Measurements from ENCODE around the gene SEPTIN10.
"Not testable (repeated sequence)": the region's sequence is repeated elsewhere in the genome, so short reads cannot be mapped to it uniquely, and the experiment has no call there.

Gene SEPTIN10

DNA sequence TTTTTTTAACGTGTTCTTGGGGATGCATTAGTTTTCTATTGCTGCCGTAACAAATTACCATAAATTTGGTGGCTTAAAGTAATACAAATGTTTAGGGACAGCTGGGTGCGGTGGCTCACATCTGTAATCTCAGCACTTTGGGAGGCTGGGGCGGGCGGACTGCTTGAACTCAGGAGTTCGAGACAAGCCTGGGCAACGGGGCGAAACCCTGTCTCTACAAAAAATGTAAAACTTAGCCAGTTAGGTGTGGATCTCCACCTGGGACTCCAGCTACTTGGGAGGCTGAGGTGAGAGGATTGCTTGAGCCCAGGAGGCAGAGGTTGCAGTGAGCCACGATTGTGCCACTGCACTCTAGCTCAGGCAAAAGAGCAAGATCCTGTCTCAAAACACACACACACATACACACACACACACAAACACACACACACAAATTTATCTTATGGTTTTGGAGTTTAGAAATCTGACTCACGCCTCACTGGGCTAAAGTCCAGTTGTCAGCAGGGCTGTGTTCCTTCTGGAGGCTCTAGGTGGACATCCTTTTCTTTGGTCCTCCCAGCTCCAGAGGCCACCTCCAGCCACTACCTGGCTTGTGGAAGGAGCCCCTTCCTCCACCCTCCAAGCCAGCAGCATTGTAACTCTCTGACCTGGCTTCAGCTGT lies 76.1 kb downstream of the SEPTIN10 start:
- no peak for DNase-seq (ENCODE audit: low spot score)

DNA sequence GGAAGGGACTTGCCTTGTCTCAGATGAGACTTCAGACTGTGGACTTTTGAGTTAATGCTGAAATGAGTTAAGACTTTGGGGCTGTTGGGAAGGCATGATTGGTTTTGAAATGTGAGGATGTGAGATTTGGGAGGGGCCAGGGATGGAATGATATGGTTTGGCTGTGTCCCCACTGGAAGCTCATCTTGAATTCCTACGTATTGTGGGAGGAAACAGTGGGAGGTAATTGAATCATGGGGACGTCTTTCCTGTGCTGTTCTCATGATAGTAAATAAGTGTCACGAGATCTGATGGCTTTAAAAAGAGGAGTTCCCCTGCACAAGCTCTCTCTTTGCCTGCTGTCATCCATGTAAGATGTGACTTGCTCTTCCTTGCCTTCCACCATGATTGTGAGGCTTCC lies 77.2 kb downstream of the SEPTIN10 start:
- CTCF ChIA-PET: interaction anchor here (0.5 kb wide), 1 partner anchor 161 kb away, joined by 3 read pairs; no protein-coding TSS in a partner anchor
- DNase-seq (ENCODE audit: low spot score); POLR2A ChIA-PET (ENCODE audit: low non-redundant PET); H3K27ac ChIP-seq: not testable (repeated sequence)

More for the DNA sequence above, 76.1 kb downstream of the SEPTIN10 start:
- TF ChIP-seq, protein P1, sequence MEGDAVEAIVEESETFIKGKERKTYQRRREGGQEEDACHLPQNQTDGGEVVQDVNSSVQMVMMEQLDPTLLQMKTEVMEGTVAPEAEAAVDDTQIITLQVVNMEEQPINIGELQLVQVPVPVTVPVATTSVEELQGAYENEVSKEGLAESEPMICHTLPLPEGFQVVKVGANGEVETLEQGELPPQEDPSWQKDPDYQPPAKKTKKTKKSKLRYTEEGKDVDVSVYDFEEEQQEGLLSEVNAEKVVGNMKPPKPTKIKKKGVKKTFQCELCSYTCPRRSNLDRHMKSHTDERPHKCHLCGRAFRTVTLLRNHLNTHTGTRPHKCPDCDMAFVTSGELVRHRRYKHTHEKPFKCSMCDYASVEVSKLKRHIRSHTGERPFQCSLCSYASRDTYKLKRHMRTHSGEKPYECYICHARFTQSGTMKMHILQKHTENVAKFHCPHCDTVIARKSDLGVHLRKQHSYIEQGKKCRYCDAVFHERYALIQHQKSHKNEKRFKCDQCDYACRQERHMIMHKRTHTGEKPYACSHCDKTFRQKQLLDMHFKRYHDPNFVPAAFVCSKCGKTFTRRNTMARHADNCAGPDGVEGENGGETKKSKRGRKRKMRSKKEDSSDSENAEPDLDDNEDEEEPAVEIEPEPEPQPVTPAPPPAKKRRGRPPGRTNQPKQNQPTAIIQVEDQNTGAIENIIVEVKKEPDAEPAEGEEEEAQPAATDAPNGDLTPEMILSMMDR (conservative IDR thresholded peaks at IDR 0.05; ENCODE audit: low read depth): no peak
- no peak overlapping the region for H3K27ac ChIP-seq
- POLR2A ChIA-PET (ENCODE audit: low non-redundant PET): interaction anchor here (0.7 kb wide), 1 partner anchor 132 kb away, joined by 3 read pairs; no protein-coding TSS in a partner anchor
- CTCF ChIA-PET: no interaction called here

DNA sequence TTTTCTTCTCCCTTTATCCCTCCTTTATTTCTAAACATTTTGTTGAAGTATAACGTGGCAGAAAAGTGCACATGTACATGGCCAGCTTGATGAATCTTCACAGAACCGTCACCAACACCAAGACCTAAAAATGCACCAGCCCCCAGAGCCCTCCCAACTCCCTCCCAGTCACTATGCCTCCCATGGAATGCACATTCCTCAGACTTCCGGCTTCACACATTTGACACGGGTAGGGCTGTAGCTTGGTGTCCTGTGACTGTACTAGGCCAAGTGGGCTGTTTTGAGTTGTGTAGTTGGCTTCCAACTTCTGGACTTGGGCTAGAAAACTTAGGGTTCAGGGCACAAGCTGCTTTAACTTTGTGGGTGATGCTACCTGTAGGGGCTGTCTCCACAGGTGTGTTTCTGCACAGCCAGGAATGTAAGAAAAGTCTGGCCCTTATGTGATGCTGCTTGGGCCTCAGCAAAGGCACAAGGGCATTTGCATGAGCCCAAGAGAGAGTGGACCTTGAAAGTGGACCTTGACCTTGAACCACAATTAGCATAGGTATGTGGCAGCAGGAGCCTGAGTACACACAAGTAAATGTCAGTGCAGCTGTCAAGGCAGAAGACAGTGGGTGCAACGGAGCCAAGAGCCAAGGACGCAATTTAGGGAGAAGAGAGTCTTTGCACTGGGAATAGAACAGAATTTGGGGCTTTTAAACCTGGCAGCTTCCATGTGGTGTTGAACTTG lies 78.4 kb downstream of the SEPTIN10 start:
- CTCF ChIA-PET: no interaction called here
- no peak overlapping the region for H3K27ac ChIP-seq
- TF ChIP-seq, protein P1 (conservative IDR thresholded peaks at IDR 0.05; ENCODE audit: low read depth): no peak
- DNase-seq (ENCODE audit: low spot score): no peak
- POLR2A ChIA-PET (ENCODE audit: low non-redundant PET): no interaction called here

DNA sequence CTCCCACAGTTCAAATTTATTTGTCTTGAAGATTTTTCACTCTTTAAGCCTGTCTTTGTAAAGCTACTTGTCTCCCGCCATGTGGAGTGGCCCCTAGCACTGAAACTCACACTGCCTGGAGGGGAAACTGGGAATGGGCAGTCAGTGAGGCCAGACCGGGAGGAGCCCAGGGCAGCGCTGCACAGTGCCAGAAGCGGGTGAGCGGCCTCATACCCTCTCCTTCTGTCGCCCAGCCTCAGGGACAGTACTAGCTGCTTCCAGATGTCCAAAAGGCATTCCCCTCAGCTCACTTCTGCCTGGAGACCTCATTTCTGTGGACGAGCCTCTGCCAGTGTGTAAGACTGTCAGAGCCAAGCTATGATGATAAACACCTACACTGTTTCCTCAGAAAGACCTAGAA lies 79.9 kb downstream of the SEPTIN10 start:
- H3K27ac ChIP-seq: no peak overlapping the region
- TF ChIP-seq, protein P1 (conservative IDR thresholded peaks at IDR 0.05; ENCODE audit: low read depth): no peak
- no peak for DNase-seq (ENCODE audit: low spot score)
- POLR2A ChIA-PET (ENCODE audit: low non-redundant PET): interaction anchor here (0.6 kb wide), 1 partner anchor 16 kb away, joined by 5 read pairs; no protein-coding TSS in a partner anchor
- CTCF ChIA-PET: interaction anchor here (0.7 kb wide), 1 partner anchor 201 kb away, joined by 5 read pairs; no protein-coding TSS in a partner anchor

DNA sequence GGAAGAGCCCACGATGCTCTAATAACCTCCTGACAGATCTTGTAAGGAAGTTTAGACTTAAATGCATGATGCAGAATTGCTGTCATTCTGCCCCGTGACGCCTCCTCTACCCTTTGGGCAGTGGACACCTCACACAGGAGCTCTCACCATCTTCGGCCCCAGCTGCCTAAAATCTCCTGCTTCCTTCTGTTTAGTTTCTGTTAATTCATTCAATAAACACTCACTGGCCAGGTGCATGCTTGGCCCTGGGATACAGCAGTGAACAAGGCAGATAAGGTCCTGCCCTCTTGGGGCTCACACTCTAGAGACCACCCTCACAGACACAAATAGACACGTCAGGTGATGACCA lies 81.1 kb downstream of the SEPTIN10 start:
- DNase-seq (ENCODE audit: low spot score): no peak

DNA sequence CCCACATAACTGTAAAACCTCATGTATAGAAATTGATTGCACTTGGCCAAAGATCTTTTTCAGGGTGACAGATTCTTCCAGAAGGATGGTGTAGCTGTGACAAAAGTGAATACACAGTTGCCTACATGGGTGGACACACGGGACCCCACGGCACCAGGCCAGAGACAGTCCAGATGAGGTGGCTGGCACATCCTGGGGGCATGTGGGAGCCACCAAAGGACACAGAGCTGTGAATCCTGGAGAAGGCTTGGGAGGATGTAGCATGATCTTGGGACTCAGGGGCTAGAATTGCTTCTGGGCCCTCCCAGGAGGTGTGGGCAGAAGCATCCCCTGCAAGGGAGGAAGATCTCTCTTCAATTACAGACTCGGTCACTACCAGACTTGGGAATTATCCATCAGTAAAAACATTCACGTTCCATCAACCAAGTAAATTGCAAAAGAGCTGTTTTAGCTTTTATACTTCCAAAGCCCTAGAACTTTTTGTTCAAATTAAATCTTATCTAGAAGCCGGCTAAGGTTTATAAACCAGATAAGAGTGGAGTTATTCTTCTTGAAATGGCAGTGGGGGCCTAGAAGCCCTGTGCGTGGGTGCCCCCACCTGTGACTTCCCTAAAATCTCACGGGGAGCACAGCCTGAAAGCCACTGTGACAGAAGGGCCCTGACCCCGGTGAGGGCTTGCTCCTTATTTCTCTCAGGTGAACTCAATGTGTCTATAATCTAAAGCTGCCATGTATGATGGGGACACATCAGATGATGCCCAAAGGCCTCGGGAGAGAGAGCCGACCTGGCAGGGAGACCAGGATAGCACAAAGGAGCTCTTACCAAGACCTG lies 81.7 kb downstream of the SEPTIN10 start:
- TF ChIP-seq, protein P1 (conservative IDR thresholded peaks at IDR 0.05; ENCODE audit: low read depth): no peak
- no peak for DNase-seq (ENCODE audit: low spot score)
- no peak overlapping the region for H3K27ac ChIP-seq
- ChIA-PET POLR2A (ENCODE audit: low non-redundant PET) (no interaction called here), CTCF (interaction anchor here (0.6 to 1.0 kb wide), 2 partner anchors 22 to 56 kb away, joined by 4 read pairs; no protein-coding TSS in a partner anchor)

More for the DNA sequence above, 81.1 kb downstream of the SEPTIN10 start:
- TF ChIP-seq, protein P1 (conservative IDR thresholded peaks at IDR 0.05; ENCODE audit: low read depth): no peak
- POLR2A ChIA-PET (ENCODE audit: low non-redundant PET): no interaction called here
- no peak overlapping the region for H3K27ac ChIP-seq
- CTCF ChIA-PET: interaction anchor here (0.6 to 1.0 kb wide), 2 partner anchors 57 to 442 kb away, joined by 3 to 4 read pairs; no protein-coding TSS in a partner anchor

Data from RWPE1 (cell line).